Activated CD4-positive, CD25-positive, alpha-beta regulatory T cell treated with anti-CD3 and anti-CD28 coated beads, Interleukin-2, amount 50 U/mL, for 24 hours (primary cell): Measurements from ENCODE around the gene TTN.

Experiments
- ATAC-seq, 2 donors: fragments of 150-1000 bp; cut with Tn5 transposase; one replicate each; pipeline ENCODE4 v1.10.0; 2021; ENCODE audit warnings: mild to moderate bottlenecking in 1 of 2, moderate library complexity in 1 of 2

The TTN gene

GRCh38 chr2:178811045-178811444, 3.8 kb upstream of the TTN start:
- no peak for ATAC-seq

GRCh38 chr2:178810422-178810821, 3.2 kb upstream of the TTN start:
- ATAC-seq, result no peak

GRCh38 chr2:178806543-178806942, 680 bp downstream of the TTN start:
- no peak for ATAC-seq

- ATAC-seq, result no peak
Observed at GRCh38 chr2:178805457-178805856, 1.8 kb downstream of the TTN start.

GRCh38 chr2:178804791-178805190, 2.4 kb downstream of the TTN start:
- no peak for ATAC-seq

GRCh38 chr2:178800510-178800909, 6.7 kb downstream of the TTN start:
- no peak for ATAC-seq

GRCh38 chr2:178799305-178799704, 7.9 kb downstream of the TTN start:
- ATAC-seq, result no peak

GRCh38 chr2:178796079-178796677, 11.0 kb downstream of the TTN start:
- ATAC-seq, result no peak

- no peak for ATAC-seq
Observed at GRCh38 chr2:178787934-178788333, 19.3 kb downstream of the TTN start.

GRCh38 chr2:178787155-178787554, 20.1 kb downstream of the TTN start:
- ATAC-seq, result no peak

- ATAC-seq, result no peak
Observed at GRCh38 chr2:178783889-178784288, 23.3 kb downstream of the TTN start.

- no peak for ATAC-seq
Observed at GRCh38 chr2:178782236-178782635, 25.0 kb downstream of the TTN start.

GRCh38 chr2:178777577-178777976, 29.6 kb downstream of the TTN start:
- no peak for ATAC-seq

- ATAC-seq, result no peak
Observed at GRCh38 chr2:178776751-178777150, 30.5 kb downstream of the TTN start.

- ATAC-seq, result no peak
Observed at GRCh38 chr2:178775975-178776374, 31.2 kb downstream of the TTN start.

- no peak for ATAC-seq
Observed at GRCh38 chr2:178770518-178770917, 36.7 kb downstream of the TTN start.

- ATAC-seq, result no peak
Observed at GRCh38 chr2:178767094-178768060, 39.8 kb downstream of the TTN start.

- no peak for ATAC-seq
Observed at GRCh38 chr2:178764097-178764496, 43.1 kb downstream of the TTN start.

- peak; percentile 67 to 77 for ATAC-seq
Observed at GRCh38 chr2:178761759-178762371, 45.4 kb downstream of the TTN start.

GRCh38 chr2:178756843-178757242, 50.4 kb downstream of the TTN start:
- ATAC-seq, result no peak

- no peak for ATAC-seq
Observed at GRCh38 chr2:178756343-178756742, 50.9 kb downstream of the TTN start.

GRCh38 chr2:178747767-178748166, 59.5 kb downstream of the TTN start:
- ATAC-seq, result no peak

GRCh38 chr2:178734518-178734917, 72.7 kb downstream of the TTN start:
- no peak for ATAC-seq

GRCh38 chr2:178733975-178734374, 73.2 kb downstream of the TTN start:
- no peak for ATAC-seq
